Naive thymus-derived CD4-positive, alpha-beta T cell (primary cell): ENCODE data around the gene GRB10. TPM values are rescaled to one million over a fixed set of nuclear protein-coding genes. Genes with fewer than 3 reads are reported as not detected.

Experiments used
- ATAC-seq: fragments of 150-1000 bp; cut with Tn5 transposase; 2 replicates; pipeline ENCODE4 v1.10.0; 2021; ENCODE audit warnings: mild to moderate bottlenecking, moderate library complexity
- CTCF ChIA-PET: fragments of 350-600 bp; sonication (Branson Sonifier 250); formaldehyde crosslinking; loops from one replicate; lab custom pipeline; 2021; ENCODE audit warnings: antibody characterized with exemption; lab: Charles Lee
- POLR2A ChIA-PET: fragments of 350-600 bp; sonication (Branson Sonifier 250); formaldehyde crosslinking; loops from one replicate; lab custom pipeline; 2021; ENCODE audit warnings: antibody characterized with exemption, inconsistent platforms; lab: Charles Lee
- DNase-seq, 9 donors: peaks; one replicate each; pipeline versions ENCODE4 v3.0.0 to v3.0.0-alpha.2; 2020 to 2022; ENCODE audit warnings: mixed read lengths in 1 of 9
- H3K27ac ChIP-seq: one replicate; pipeline ENCODE4 v1.7.0; 2013; ENCODE audit warnings: mild to moderate bottlenecking, low read depth, low read length, moderate library complexity
- H3K27me3 ChIP-seq, 2 donors: one replicate each; pipeline ENCODE4 v1.7.0; 2013; ENCODE audit warnings: low read length in 2 of 2, mild to moderate bottlenecking in 2 of 2, moderate library complexity in 2 of 2; ENCODE audit not compliant: control insufficient read depth in 2 of 2, insufficient read depth in 2 of 2
- H3K36me3 ChIP-seq, 3 experiments: 1 replicate in 2 of 3; 2 replicates in 1 of 3; pipeline ENCODE4 v1.7.0; 2013; ENCODE audit warnings: low read length in 3 of 3, mild to moderate bottlenecking in 3 of 3, moderate library complexity in 1 of 3; ENCODE audit not compliant: insufficient read depth in 3 of 3, control insufficient read depth in 2 of 3
- H3K4me1 ChIP-seq, 2 donors: one replicate each; pipeline ENCODE4 v1.7.0; 2013; ENCODE audit warnings: low read length in 2 of 2, mild to moderate bottlenecking in 2 of 2, moderate library complexity in 1 of 2; ENCODE audit not compliant: control insufficient read depth in 2 of 2, insufficient read depth in 2 of 2
- H3K4me3 ChIP-seq: 2 replicates; pipeline ENCODE4 v1.7.0; 2013; ENCODE audit warnings: mild to moderate bottlenecking, low read length
- H3K9me3 ChIP-seq, 3 experiments: 1 replicate in 2 of 3; 2 replicates in 1 of 3; pipeline ENCODE4 v1.7.0; 2013; ENCODE audit warnings: low read length in 3 of 3; ENCODE audit not compliant: control insufficient read depth in 2 of 3
- H3K27ac Mint-ChIP-seq, 9 donors: one replicate each; pipeline ENCODE4 v1.8.0; 2020 to 2022; ENCODE audit warnings: mixed read lengths in 9 of 9, mild to moderate bottlenecking in 8 of 9, moderate library complexity in 5 of 9, inconsistent platforms in 2 of 9
- H3K27me3 Mint-ChIP-seq, 5 donors: one replicate each; pipeline ENCODE4 v1.8.0; 2021 to 2022; ENCODE audit warnings: mixed read lengths in 5 of 5, mild to moderate bottlenecking in 1 of 5
- H3K36me3 Mint-ChIP-seq, 5 donors: one replicate each; pipeline ENCODE4 v1.8.0; 2020 to 2022; ENCODE audit warnings: mixed read lengths in 5 of 5, mild to moderate bottlenecking in 3 of 5, inconsistent platforms in 1 of 5
- H3K4me1 Mint-ChIP-seq, 7 donors: one replicate each; pipeline ENCODE4 v1.8.0; 2020 to 2022; ENCODE audit warnings: mixed read lengths in 7 of 7, mild to moderate bottlenecking in 3 of 7, inconsistent platforms in 1 of 7
- H3K4me3 Mint-ChIP-seq, 10 donors: one replicate each; pipeline ENCODE4 v1.8.0; 2020 to 2022; ENCODE audit warnings: mild to moderate bottlenecking in 10 of 10, mixed read lengths in 10 of 10, moderate library complexity in 6 of 10, inconsistent platforms in 2 of 10
- H3K9me3 Mint-ChIP-seq, 11 donors: one replicate each; pipeline ENCODE4 v1.8.0; 2020 to 2022; ENCODE audit warnings: mixed read lengths in 11 of 11, mild to moderate bottlenecking in 4 of 11, inconsistent platforms in 1 of 11, moderate library complexity in 1 of 11
- intact Hi-C, 2 donors: fragments of 100-400 bp; cut with micrococcal nuclease; formaldehyde crosslinking; loops; one replicate each; pipeline ENCODE4 v1.15.1; 2023
- polyA plus RNA-seq, 2 donors: library from polyadenylated mRNA; unstranded; fragments of 300-500 nt; fragmentation: Illumina TruSeq; gene quantifications; one replicate each; pipeline ENCODE4 v1.2.3, GENCODE V29; 2021
- total RNA-seq, 6 experiments: library from RNA in 5 of 6; stranded (reverse) in 5 of 6; gene quantifications; 1 replicate in 5 of 6; 2 replicates in 1 of 6; pipeline ENCODE4 v1.2.3 and lab custom pipeline; 2021 to 2026

GRB10 gene
- total and polyA plus RNA-seq, 7 experiments from 2014 or later: 2.6 to 10.6 (median 6.2) TPM

DNA sequence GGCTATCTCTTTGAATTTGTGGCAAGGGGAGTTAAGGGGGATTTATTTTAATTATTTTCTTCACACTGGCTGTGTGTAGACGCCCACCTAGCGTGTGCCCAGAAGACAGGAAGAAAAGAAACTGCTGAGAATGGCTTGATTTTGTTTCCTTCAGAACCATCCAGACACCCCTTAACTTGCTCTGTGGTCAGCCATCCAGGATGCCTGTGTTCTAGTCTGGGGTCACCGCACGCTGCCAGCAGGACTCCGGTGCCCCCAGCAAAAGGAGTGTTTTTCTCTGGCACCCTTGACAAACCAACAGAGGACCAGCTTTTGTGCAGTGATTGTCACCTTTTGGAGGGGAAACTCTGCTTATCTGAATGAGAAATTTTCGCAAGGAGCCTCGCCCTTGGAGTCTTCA is 222.8 kb downstream of the GRB10 start:
- Mint-ChIP-seq H3K4me3 (no peak overlapping the region), H3K27me3 (peaks cover 10 to 36% (median 15%) of the 10 kb centered on the region in 5 donors), H3K4me1 (peaks cover 0 to 1% (median 0%) of the 10 kb centered on the region in 7 donors), H3K27ac (no peak overlapping the region), H3K9me3 (no peaks in the 10 kb centered on the region), H3K36me3 (no peaks in the 10 kb centered on the region)
- Histone ChIP-seq H3K4me3 (no peak overlapping the region), H3K9me3 (no peaks in the 10 kb centered on the region), H3K27me3 (no peaks in the 10 kb centered on the region), H3K4me1 (no peaks in the 10 kb centered on the region), H3K27ac (no peak overlapping the region), H3K36me3 (no peaks in the 10 kb centered on the region)
- ChIA-PET POLR2A (no interaction called here), CTCF (interaction anchor here (0.6 kb wide), 1 partner anchor 204 kb away, joined by 4 read pairs; no protein-coding TSS in a partner anchor)
- DNase-seq (no peak), ATAC-seq (no peak)
- intact Hi-C loops: no loop called here

- Mint-ChIP-seq H3K9me3 (peaks cover 0 to 2% (median 0%) of the 10 kb centered on the region in 11 donors), H3K4me1 (peaks cover 0 to 1% (median 0%) of the 10 kb centered on the region in 7 donors), H3K36me3 (no peaks in the 10 kb centered on the region), H3K27ac (no peak overlapping the region), H3K27me3 (peaks cover 11 to 42% (median 21%) of the 10 kb centered on the region in 5 donors), H3K4me3 (no peak overlapping the region)
- H3K27me3 ChIP-seq: no peaks in the 10 kb centered on the region
- intact Hi-C loops: no loop called here
- H3K4me1 ChIP-seq: no peaks in the 10 kb centered on the region
- ChIA-PET CTCF (no interaction called here), POLR2A (no interaction called here)
- H3K27ac ChIP-seq: no peak overlapping the region
- no peaks in the 10 kb centered on the region for H3K36me3 ChIP-seq
- no peak overlapping the region for H3K4me3 ChIP-seq
- ATAC-seq: no peak
- no peak for DNase-seq
- no peaks in the 10 kb centered on the region for H3K9me3 ChIP-seq
Measured at GRCh38 chr7:50558294-50559053, 224.2 kb downstream of the GRB10 start.

DNA sequence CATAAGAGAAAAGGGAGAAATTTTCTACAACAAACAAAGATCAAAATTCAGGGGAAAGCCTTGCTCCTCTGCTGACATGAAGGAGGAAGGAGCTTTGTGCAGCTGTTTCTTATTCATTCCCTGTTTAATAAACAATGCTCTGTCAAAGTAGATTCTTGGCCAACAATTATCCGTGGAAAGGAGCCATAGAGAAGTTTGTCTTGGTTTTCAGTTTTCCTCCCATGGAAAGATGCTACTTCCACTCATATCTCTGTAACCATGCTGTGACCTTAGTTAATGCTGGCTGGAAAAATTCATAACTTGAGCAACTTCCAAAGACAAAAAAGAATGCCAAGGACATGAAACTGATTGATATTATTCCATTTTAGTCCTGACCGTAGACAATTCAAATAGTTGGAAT is 225.6 kb downstream of the GRB10 start:
- Mint-ChIP-seq H3K27me3 (peaks cover 11 to 42% (median 21%) of the 10 kb centered on the region in 5 donors), H3K4me1 (peaks cover 0 to 1% (median 0%) of the 10 kb centered on the region in 7 donors)
- CTCF ChIA-PET: no interaction called here

DNA sequence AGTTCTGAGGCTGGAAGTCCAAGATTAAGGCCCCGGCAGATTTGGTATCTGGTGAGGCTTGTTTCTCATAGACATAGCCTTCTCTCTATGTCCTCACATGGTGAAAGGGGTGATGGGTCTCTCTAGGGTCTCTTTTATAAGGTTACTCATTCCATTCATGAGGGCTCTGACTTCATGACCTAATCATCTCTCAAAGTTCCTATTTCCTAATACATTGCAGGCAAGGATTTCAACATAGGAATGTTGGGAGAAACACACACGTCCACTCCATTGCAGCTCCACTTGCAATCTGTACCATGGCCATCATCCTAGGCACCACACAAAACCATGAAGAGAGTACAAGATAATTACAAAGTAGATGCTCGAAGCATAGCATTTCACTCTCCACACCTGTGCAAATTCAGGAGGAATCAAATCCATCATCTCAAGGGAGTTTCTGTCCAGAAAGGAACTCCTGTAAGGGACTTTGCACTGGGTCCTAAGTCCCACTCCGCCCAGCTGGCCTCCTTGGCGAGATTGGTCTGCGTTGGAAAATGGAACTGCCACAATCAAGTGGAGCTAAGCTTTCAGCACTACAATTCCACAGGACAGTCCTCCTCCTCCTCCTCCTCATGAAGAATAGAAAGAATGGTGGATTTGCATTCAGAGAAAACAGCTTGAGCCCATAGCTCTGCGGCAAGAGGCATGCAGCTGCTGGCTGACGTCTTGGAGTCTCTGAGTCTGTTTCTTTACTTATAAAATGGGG is 226.3 kb downstream of the GRB10 start:
- H3K4me1 Mint-ChIP-seq: no peaks in the 10 kb centered on the region
- ChIA-PET CTCF (no interaction called here), POLR2A (no interaction called here)
- H3K27ac Mint-ChIP-seq: no peak overlapping the region
- no peaks in the 10 kb centered on the region for H3K9me3 ChIP-seq
- intact Hi-C loops: no loop called here
- H3K27me3 ChIP-seq: no peaks in the 10 kb centered on the region
- H3K4me3 ChIP-seq: no peak overlapping the region
- ATAC-seq: no peak
- H3K4me1 ChIP-seq: no peaks in the 10 kb centered on the region
- no peak overlapping the region for H3K4me3 Mint-ChIP-seq
- no peak overlapping the region for H3K27ac ChIP-seq
- H3K36me3 Mint-ChIP-seq: no peaks in the 10 kb centered on the region
- H3K36me3 ChIP-seq: no peaks in the 10 kb centered on the region
- DNase-seq: no peak
- H3K9me3 Mint-ChIP-seq: peaks cover 0 to 3% (median 0%) of the 10 kb centered on the region in 11 donors
- peaks cover 11 to 42% (median 21%) of the 10 kb centered on the region in 5 donors for H3K27me3 Mint-ChIP-seq

More for the DNA sequence above, 225.6 kb downstream of the GRB10 start:
- H3K4me3 Mint-ChIP-seq: no peak overlapping the region
- H3K36me3 ChIP-seq: no peaks in the 10 kb centered on the region
- peaks cover 0 to 3% (median 0%) of the 10 kb centered on the region in 11 donors for H3K9me3 Mint-ChIP-seq
- no peaks in the 10 kb centered on the region for H3K9me3 ChIP-seq
- no peaks in the 10 kb centered on the region for H3K4me1 ChIP-seq
- ATAC-seq: no peak
- H3K36me3 Mint-ChIP-seq: no peaks in the 10 kb centered on the region
- no peak for DNase-seq
- intact Hi-C loops: no loop called here
- POLR2A ChIA-PET: no interaction called here
- no peak overlapping the region for H3K27ac Mint-ChIP-seq
- no peak overlapping the region for H3K27ac ChIP-seq
- H3K4me3 ChIP-seq: no peak overlapping the region
- H3K27me3 ChIP-seq: no peaks in the 10 kb centered on the region

DNA sequence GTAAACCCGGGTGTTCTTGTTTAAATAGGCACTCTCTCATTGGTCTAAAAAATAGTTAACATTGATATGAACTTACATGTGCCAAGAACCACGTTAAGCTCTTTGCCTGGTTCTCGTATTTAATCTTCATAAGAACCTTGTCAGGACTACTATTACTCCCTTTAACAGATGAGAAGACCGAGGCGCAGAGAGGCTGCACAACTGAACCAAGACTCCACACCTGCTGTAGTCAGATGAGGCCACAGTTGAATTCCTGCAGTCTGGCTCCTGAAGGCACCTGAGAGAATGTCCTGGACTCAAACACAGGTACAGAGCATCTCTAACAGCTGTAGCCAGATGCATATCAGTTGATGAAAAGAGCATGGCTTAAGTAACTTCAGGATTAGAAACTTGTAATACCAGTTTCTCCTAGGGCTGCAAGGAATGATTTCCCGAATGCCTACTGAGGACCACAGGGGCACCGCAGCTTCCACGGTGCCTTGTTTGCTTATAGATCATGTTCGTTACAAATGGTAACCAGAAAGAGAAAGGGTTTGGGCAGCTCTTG is 227.0 kb downstream of the GRB10 start:
- Histone ChIP-seq H3K36me3 (no peaks in the 10 kb centered on the region), H3K9me3 (no peaks in the 10 kb centered on the region), H3K4me1 (no peaks in the 10 kb centered on the region), H3K4me3 (no peak overlapping the region), H3K27me3 (no peaks in the 10 kb centered on the region), H3K27ac (no peak overlapping the region)
- H3K27ac Mint-ChIP-seq: no peak overlapping the region
- H3K4me3 Mint-ChIP-seq: no peak overlapping the region
- no peaks in the 10 kb centered on the region for H3K36me3 Mint-ChIP-seq
- H3K4me1 Mint-ChIP-seq: no peaks in the 10 kb centered on the region
- ATAC-seq: no peak
- CTCF ChIA-PET: no interaction called here
- DNase-seq: no peak
- intact Hi-C loops: no loop called here
- peaks cover 0 to 3% (median 0%) of the 10 kb centered on the region in 11 donors for H3K9me3 Mint-ChIP-seq
- POLR2A ChIA-PET: no interaction called here
- H3K27me3 Mint-ChIP-seq: peaks cover 11 to 42% (median 21%) of the 10 kb centered on the region in 5 donors

DNA sequence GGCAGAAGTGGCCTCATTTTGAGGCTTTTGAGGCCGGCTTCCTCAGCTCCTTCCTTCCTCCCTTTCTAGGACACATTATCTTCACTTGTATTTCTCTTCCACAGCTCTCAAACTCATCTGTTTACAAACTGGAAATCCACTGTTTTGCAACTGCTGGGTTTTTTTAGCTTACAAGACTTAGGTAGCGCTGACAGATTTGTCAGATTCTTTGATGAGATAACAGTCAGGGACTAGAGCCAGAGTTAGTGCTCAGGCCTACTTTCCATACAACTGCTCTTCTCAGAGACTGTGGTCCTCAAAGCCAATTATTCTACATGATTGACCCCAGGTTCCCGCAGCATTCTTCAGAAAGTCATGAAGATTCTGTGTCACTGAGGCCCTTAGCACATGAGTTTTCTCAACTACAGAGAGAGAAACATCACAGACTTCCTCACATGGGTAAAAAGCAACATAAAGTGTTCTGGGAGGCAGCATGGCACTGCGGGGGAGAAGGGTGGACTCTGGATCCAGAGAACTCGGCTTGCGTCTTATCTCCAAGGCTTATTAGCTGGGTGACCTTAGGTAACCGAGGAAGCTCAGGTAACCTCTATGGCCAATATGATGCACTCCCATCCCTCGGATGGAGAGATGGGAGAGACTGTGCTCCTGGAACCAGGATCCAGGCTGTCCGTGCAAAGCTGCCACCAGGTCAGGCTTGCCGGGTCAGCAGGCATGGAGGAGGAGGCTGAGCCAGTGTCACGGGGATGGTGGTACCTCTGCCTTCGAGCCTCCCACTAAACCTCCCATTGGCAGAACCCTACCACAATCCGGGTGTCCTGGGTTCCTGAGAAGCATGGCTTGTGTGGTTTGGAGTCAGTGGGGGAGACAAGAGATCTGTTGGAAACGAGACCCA is 228.0 kb downstream of the GRB10 start:
- no peaks in the 10 kb centered on the region for H3K27me3 ChIP-seq
- H3K9me3 ChIP-seq: no peaks in the 10 kb centered on the region
- peaks cover 0 to 3% (median 0%) of the 10 kb centered on the region in 11 donors for H3K9me3 Mint-ChIP-seq
- H3K27ac Mint-ChIP-seq: no peak overlapping the region
- no peak for DNase-seq
- ChIA-PET POLR2A (no interaction called here), CTCF (no interaction called here)
- intact Hi-C loops: no loop called here
- no peaks in the 10 kb centered on the region for H3K4me1 ChIP-seq
- H3K27me3 Mint-ChIP-seq: peaks cover 11 to 42% (median 21%) of the 10 kb centered on the region in 5 donors
- no peak overlapping the region for H3K4me3 ChIP-seq
- H3K4me1 Mint-ChIP-seq: no peaks in the 10 kb centered on the region
- no peaks in the 10 kb centered on the region for H3K36me3 Mint-ChIP-seq
- H3K27ac ChIP-seq: no peak overlapping the region
- ATAC-seq: no peak
- no peaks in the 10 kb centered on the region for H3K36me3 ChIP-seq
- H3K4me3 Mint-ChIP-seq: no peak overlapping the region
